Umbilical cord (tissue), 2 donors: ENCODE results near the gene CARD14. TPM values are rescaled to one million over a fixed set of nuclear protein-coding genes. Genes with fewer than 3 reads are reported as not detected.
"Not testable (repeated sequence)": the region's sequence is repeated elsewhere in the genome, so short reads cannot be mapped to it uniquely, and the experiment has no call there.

Source experiments
- DNase-seq: peaks from one replicate; pipeline ENCODE4 v3.0.0-alpha.2; 2015; ENCODE audit warnings: low spot score
- total RNA-seq: library from RNA; depleted of rRNA; stranded (reverse); fragments of >200 nt; gene quantifications from one replicate; pipeline ENCODE4 v1.2.3, GENCODE V29; 2014; ENCODE audit warnings: low replicate concordance; ENCODE audit not compliant: insufficient read depth

The CARD14 gene
- total RNA-seq, 1 donor from 2014 or later: 3.9 TPM

DNA sequence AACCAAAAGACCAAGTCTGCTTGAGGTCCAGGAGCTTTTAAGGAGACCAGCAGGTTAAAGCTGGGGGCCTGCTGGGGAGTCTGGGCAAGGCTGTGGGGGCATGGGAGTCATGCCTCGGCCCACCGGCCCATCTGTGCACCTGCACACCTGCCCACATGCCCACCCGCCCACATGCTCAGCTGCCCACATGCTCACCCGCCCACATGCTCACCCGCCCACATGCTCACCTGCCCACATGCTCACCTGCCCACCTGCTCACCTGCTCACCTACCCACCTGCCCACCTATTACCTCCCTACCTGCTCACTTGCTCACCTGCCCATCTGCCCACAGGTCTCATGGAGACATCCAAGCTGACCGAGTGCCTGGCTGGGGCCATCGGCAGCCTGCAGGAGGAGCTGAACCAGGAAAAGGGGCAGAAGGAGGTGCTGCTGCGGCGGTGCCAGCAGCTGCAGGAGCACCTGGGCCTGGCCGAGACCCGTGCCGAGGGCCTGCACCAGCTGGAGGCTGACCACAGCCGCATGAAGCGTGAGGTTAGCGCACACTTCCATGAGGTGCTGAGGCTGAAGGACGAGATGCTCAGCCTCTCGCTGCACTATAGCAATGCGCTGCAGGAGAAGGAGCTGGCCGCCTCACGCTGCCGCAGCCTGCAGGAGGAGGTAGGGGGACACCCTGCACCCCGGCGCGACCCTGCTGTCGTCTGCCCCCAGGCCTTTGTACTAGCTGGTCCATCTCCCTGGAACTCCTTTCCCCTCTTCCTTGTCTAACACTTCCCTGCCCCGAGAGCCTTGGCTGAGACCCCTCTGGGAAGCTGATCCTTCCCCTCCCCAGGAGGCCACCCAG lies 14.0 kb downstream of the CARD14 start:
- DNase-seq: no peak

DNA sequence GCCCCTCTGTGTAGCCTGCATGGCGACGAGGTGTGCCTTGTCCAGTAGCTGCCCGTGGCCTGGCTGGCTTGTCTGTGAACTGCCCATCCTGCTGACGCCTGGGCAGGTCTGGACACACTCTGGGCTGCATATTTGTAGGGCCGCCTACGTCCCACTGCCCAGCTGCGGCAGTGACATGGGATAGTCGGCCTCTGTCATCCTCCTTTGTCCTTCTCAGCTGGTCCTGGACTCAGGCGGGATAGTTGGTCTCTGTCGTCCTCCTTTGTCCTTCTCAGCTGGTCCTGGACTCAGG lies 14.5 kb downstream of the CARD14 start:
- no peak for DNase-seq

GRCh38 chr17:80185968-80186367 lies 16.1 kb downstream of the CARD14 start:
- DNase-seq: no peak

DNA sequence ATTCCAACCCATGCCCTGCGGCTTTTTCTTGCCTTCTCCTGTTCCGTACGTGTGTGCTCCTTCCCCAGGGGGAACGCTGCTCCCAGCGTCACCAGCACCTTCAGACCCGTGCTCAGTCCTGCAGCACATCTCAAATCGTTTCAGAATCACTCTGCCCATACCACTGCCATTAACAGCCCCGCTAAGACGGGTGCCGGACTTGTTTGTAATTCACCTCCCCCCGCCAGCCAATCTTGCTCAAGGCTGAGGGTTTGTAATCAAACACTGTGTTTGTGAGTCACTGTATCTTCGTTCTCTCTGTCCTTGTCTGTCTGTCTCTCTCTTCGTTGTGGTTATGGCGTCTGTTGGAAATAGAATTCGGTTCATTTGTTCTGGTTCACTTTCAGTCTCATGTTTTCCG lies 17.3 kb downstream of the CARD14 start:
- no peak for DNase-seq

GRCh38 chr17:80187515-80187941 lies 17.7 kb downstream of the CARD14 start:
- no peak for DNase-seq

DNA sequence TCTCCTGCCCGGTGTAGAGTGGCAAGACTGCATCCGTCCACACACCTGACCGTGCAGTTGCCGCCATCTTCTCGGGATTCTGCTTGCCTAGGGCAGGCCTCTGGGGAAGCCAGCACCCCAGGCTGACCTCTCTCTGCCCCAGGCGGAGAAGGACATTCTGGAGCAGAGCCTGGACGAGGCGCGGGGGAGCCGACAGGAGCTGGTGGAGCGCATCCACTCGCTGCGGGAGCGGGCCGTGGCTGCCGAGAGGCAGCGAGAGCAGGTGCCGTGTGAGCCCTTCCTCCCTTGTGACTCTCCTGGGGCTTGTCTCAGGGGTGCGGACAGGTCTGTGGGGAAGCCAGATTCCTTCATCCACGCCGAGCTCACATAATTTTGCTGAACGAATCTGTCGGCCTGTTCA lies 19.8 kb downstream of the CARD14 start:
- DNase-seq: no peak

- DNase-seq: no peak
These were observed 20.9 kb downstream of the CARD14 start for GRCh38 chr17:80190716-80191115.

DNA sequence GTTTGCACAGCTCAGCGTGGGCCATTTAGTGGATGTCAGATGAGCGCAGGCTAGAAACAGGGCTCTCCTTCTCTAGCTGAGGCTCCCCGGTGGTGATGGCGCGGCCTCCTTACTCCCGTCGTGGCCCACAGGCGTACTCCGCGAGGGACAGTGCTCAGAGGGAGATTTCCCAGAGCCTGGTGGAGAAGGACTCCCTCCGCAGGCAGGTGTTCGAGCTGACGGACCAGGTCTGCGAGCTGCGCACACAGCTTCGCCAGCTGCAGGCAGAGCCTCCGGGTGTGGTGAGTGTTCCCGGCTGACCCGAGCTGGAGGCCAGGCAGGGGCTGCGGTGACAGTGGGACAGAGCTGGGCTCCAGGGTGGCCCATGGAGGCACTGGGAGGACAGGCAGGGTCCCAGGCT lies 21.4 kb downstream of the CARD14 start:
- DNase-seq: no peak

- peak; percentile 65 for DNase-seq
These were observed 22.2 kb downstream of the CARD14 start for GRCh38 chr17:80191865-80192661.

DNA sequence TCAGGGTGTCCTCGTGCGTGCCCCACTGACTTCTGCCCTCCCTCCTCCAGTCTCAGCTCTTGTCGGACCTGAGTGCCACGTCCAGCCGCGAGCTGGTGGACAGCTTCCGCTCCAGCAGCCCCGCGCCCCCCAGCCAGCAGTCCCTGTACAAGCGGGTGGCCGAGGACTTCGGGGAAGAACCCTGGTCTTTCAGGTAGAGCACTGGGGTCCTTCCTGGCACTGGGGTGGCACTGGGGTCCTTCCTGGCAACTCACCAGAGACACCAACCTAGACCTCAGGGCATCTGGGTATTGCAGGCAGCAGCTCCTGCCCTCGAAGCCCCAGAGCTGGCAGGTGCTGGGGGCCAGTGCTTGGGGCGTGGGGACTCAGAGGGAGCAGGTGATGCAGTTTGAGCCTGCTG lies 25.3 kb downstream of the CARD14 start:
- DNase-seq: no peak

DNA sequence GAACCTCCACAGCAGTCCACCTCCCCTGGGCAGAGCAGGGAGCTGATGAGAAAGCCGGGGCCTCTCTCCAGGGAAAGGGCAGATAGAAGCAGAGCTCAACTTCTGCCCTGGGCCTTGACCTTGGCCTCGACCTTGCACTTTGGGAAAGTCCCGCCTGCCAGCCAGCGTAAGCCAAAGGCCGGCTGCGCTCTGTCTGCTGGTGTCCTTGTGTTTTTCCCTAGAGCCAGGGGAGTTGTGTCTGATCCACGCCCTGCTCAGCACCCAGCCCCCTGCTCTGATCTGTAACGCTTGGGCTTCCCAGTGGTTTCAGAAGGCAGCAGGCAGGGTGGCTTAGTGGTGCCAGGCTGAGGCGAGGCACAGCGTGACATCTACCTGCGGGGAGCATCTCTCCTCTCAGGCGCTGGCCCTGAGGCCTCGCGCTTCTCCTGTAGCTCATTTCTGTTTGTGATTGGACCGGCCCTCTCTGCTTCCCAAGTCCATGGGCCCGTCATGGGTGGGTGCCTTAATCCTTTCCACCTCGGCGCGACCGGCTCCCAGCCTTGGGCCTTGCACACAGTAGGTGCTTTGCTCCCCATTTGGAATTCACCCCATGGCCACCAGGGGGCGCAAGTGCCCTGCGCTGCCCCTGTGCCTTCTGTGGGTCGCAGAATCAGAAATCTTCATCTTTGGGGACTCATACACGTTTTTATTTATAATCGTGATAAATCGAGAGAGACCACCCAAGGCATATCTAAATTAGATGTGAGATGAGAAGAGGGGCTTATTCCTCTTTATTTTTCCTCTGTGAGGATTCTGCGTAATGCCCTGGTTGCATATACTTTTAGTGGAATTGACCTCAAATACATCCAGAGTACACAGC lies 26.1 kb downstream of the CARD14 start:
- no peak for DNase-seq

DNA sequence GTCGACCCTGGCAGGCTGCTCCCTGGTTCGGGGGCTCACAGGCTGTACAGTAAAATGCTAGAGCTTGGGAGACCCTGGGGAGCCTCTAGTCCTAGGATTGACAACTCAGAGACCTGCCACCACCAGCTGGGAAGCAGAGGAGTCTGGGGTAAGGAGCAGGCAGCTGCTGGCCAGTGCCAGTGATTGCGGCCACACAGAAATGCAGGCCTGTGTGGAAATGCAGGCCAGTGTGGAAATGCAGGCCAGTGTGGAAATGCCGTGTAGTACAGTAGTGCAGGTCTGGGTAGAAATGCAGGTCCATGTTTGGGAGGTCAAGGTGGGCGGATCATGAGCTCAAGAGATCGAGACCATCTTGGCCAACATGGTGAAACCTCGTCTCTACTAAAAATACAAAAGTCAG lies 26.8 kb downstream of the CARD14 start:
- DNase-seq: no peak

DNA sequence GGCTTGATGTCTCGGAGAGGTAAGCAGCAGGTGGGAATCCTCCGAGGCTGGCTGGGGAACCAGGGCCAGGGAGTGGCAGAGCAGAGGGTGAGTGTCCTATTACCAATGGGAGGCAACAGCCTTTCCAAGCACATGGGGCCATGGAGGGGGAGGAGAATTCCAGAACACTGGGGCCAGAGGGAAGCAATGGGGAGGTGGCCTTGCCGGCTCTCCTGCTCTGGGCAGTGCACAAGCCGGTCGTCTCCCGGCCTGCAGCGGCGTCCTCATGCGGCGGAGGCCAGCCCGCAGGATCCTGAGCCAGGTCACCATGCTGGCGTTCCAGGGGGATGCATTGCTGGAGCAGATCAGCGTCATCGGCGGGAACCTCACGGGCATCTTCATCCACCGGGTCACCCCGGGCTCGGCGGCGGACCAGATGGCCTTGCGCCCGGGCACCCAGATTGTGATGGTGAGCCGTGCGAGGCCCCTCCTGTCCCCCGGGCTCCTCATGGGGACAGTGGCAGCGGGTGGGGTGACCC lies 28.4 kb downstream of the CARD14 start:
- peak; percentile 39 for DNase-seq

DNA sequence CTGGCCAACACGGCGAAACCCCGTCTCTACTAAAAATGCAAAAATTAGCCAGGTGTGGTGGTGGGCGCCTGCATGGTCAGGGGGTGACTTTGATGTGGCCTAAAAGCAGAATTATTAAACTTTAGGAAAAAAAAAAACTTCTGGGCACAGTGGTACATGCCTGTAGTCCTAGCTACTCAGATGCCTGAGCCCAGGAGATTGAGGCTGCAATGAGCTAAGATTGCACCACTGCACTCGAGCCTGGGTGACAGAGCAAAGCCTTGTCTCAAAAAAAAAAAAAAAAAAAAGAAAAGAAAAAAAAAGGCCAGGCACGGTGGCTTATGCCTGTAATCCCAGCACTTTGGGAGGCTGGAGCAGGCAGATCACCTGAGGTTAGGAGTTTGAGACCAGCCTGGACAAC lies 29.5 kb downstream of the CARD14 start:
- not testable (repeated sequence) for DNase-seq

DNA sequence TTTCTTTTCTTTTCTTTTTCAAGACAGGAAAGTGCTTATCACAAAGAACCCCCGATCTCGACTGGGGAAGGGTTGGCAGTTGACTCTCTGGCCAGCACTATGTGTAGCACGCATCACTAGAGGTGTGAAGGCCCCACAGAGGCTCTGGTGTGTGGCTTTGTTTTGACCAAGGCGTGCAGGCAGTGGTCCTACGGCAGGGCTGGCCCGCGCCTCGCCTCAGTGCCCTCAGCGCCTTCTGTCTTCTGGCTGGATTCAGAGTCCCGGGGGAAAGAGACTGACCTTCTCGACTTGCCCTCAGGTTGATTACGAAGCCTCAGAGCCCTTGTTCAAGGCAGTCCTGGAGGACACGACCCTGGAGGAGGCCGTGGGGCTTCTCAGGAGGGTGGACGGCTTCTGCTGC lies 31.6 kb downstream of the CARD14 start:
- no peak for DNase-seq

DNA sequence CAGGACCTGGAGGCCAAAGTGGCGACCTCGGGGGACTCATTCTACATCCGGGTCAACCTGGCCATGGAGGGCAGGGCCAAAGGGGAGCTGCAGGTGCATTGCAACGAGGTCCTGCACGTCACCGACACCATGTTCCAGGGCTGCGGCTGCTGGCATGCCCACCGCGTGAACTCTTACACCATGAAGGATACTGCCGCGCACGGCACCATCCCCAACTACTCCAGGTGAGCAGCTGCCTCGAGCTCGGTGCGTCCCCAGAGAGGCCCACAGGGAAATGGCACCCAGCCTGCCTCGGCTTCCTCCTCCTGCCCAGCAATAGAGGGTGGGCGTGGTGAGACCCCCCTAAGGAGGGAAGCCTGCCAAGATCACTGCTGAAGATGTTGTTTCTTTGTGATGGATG lies 32.4 kb downstream of the CARD14 start:
- no peak for DNase-seq

DNA sequence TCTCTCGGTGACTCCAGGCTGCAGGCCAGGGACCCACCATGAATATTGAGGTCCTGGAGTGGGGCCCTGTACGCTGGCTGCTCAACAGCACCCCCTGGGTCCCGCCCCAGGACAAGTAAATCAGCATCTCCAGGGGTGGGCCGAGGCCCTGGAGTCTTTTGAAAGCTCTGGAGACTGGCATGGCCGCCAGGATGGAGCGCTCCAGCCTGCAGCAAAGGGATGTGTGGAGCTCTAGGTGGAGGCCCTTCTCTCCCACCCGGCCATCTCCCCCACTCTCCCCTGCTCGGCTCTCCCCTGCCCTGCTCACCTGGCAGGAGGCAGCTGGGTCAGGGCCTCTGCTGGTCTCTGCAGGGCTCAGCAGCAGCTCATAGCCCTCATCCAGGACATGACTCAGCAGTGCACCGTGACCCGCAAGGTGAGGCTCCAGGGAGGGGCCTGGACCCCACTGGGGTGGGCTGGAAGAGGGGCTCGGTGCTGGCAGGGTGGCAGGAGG lies 33.7 kb downstream of the CARD14 start:
- DNase-seq: no peak

GRCh38 chr17:80204626-80205468 lies 35.0 kb downstream of the CARD14 start:
- DNase-seq: no peak

DNA sequence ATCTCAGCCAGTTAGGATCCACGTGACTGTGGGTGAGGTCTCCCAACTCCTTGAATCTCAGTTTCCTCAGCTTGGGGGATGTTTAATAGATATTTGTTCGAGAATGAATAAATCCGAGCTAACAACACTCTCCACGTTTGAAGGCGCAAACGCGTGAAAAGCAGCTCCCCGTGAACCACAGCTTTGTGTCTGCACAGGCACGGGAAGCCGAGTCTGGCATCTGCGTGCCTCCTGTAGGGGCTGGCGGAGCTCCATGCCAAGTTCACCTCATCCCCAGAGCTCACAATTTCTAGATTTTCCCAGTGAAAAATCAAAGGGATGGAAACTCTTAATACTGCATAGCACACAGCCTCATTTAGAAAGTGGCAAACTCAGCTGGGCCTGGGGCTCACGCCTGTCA lies 36.0 kb downstream of the CARD14 start:
- DNase-seq: no peak

DNA sequence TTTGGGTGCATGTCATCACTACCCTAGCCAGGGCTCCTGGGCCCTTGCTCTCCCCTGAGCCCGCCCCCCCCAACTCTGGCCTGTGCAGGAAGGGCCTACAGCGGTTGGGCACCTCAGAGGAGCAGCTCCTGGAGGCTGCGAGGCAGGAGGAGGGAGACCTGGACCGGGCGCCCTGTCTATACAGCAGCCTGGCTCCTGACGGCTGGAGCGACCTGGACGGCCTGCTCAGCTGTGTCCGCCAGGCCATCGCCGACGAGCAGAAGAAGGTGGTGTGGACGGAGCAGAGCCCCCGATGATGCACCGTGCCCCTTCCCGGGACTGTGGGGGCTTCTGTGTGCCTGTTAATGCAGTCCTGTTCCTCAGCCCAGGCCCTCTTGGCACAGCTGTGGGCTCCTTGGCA lies 38.2 kb downstream of the CARD14 start:
- no peak for DNase-seq

DNA sequence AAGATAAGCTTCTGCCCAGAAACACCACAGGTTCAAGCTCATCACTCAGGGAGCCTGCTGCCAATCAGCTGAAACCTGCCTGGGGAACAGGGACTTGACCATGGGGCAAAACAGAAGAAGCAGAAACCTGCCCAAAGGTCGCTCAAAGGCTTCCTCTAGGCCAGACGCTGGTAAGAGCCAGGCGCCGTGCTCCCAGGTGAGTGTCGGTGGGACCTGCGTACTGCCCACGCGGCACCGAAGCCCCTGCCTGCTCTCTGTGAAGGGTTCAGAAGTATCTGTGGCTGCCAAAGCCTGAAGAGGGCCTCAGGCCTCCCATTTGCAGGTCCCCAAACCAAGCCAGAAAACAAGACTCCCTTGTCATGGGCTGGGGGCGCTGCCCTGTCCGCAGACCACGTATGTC lies 39.9 kb downstream of the CARD14 start:
- DNase-seq: no peak
